IMR-90 (cell line): ENCODE data around the gene CD300C.

Experiments used
- CEBPB ChIP-seq: IDR thresholded peaks from 2 replicates; pipeline ENCODE4 v1.6.1; 2012; ENCODE audit warnings: low read depth, low read length, improper control_type of control experiment
- CHD1 ChIP-seq: IDR thresholded peaks from 2 replicates; pipeline ENCODE4 v1.6.1; 2012; ENCODE audit warnings: low read depth, low read length, improper control_type of control experiment
- FOS ChIP-seq: fragments of 150-350 bp; IDR thresholded peaks from 2 replicates; pipeline ENCODE4 v1.6.1; 2016; ENCODE audit warnings: low read depth, low read length
- NFE2L2 ChIP-seq: fragments of 150-350 bp; IDR thresholded peaks from 2 replicates; pipeline ENCODE4 v1.6.1; 2016; ENCODE audit warnings: low read depth, mild to moderate bottlenecking, low read length
- RAD21 ChIP-seq: IDR thresholded peaks from 2 replicates; pipeline ENCODE4 v1.6.1; 2012; ENCODE audit warnings: low read length, improper control_type of control experiment
- TF ChIP-seq, protein P1 (sequence below): conservative IDR thresholded peaks from 2 replicates; pipeline ENCODE4 v1.5.1; 2012; ENCODE audit warnings: mild to moderate bottlenecking, low read depth, low read length, improper control_type of control experiment
- TF ChIP-seq, protein P2 (sequence below): fragments of 150-350 bp; IDR thresholded peaks from 2 replicates; pipeline ENCODE4 v1.6.1; 2016; ENCODE audit warnings: low read depth, mild to moderate bottlenecking, low read length, moderate library complexity, borderline replicate concordance

DNA sequence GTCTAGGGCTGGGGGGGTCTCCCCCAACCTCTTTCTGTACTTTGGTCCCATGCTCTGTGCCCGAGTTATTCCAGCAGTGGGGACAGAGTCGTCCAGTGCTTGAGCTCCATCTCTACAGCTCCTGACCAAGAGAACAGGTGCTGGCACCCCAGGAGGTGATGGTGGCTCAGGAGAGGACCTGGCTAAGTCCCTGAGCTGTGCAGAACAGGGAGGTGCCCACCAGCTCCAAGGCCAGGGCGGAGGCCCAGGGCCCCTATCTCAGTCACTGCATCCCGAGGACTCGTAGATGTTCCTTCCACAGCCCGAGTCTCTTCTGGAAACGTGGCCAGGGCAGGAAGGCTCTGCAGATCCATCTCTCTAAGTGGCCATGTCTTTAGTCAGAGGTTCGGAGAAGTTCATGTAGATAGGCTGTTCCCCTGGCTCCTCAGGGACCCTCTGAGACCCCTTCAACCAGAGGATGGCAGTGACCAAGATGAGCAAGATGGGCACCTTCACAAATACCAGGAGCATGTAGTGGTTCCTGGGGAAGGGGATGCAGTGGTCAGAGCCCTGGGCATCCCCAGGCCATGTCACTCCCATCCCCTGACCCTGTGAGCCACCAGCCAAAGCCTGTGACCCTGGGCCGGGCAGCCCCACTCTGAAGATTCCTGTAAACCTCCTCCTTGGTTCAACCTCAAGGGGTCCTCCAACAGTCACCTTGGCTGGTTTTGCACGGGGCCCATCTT lies 23.4 kb downstream of the CD300C start:
- TF ChIP-seq, protein P1, sequence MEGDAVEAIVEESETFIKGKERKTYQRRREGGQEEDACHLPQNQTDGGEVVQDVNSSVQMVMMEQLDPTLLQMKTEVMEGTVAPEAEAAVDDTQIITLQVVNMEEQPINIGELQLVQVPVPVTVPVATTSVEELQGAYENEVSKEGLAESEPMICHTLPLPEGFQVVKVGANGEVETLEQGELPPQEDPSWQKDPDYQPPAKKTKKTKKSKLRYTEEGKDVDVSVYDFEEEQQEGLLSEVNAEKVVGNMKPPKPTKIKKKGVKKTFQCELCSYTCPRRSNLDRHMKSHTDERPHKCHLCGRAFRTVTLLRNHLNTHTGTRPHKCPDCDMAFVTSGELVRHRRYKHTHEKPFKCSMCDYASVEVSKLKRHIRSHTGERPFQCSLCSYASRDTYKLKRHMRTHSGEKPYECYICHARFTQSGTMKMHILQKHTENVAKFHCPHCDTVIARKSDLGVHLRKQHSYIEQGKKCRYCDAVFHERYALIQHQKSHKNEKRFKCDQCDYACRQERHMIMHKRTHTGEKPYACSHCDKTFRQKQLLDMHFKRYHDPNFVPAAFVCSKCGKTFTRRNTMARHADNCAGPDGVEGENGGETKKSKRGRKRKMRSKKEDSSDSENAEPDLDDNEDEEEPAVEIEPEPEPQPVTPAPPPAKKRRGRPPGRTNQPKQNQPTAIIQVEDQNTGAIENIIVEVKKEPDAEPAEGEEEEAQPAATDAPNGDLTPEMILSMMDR = no peak
- no peak for TF ChIP-seq CEBPB
- TF ChIP-seq, protein P2, sequence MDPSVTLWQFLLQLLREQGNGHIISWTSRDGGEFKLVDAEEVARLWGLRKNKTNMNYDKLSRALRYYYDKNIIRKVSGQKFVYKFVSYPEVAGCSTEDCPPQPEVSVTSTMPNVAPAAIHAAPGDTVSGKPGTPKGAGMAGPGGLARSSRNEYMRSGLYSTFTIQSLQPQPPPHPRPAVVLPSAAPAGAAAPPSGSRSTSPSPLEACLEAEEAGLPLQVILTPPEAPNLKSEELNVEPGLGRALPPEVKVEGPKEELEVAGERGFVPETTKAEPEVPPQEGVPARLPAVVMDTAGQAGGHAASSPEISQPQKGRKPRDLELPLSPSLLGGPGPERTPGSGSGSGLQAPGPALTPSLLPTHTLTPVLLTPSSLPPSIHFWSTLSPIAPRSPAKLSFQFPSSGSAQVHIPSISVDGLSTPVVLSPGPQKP = no peak
- no peak for TF ChIP-seq FOS
- no peak for TF ChIP-seq RAD21
- TF ChIP-seq NFE2L2 = no peak
- TF ChIP-seq CHD1 = no peak
